ENCODE data around the gene ATP10D.
"Not testable (repeated sequence)": the region's sequence is repeated elsewhere in the genome, so short reads cannot be mapped to it uniquely, and the experiment has no call there.

The ATP10D gene

GRCh38 chr4:47485047-47485692 is at the start of gene ATP10D:
Gene ATP10D, plus strand, starts transcription at chr4:47485275. Its CDS starts 27,266 bp downstream, at chr4:47512541.
- DNase-seq = peak; percentile 37

- DNase-seq = no peak
Measured at GRCh38 chr4:47442980-47443379, 42.1 kb upstream of the ATP10D start.

DNA sequence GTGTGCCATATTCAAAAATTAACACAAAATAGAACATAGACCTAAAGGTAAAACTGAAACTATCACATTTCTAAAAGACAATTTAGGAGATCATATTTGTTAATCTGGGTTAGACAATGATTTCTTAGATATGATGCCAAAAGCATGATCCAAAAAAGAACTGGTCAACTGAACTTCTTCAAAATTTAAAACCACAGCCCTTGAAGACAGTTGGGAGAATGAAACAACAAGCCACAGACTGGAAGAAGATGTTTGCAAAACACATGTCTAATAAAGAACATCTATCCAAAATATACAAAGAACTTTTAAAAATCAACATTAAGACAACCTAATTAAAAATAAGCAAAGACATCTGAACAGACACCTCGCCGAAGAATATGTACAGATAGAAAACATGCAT is 41.0 kb upstream of the ATP10D start:
- DNase-seq = no peak

GRCh38 chr4:47451657-47452056 is 33.4 kb upstream of the ATP10D start:
- DNase-seq = no peak

GRCh38 chr4:47462799-47463234 is 22.3 kb upstream of the ATP10D start:
- DNase-seq = peak; percentile 33

DNA sequence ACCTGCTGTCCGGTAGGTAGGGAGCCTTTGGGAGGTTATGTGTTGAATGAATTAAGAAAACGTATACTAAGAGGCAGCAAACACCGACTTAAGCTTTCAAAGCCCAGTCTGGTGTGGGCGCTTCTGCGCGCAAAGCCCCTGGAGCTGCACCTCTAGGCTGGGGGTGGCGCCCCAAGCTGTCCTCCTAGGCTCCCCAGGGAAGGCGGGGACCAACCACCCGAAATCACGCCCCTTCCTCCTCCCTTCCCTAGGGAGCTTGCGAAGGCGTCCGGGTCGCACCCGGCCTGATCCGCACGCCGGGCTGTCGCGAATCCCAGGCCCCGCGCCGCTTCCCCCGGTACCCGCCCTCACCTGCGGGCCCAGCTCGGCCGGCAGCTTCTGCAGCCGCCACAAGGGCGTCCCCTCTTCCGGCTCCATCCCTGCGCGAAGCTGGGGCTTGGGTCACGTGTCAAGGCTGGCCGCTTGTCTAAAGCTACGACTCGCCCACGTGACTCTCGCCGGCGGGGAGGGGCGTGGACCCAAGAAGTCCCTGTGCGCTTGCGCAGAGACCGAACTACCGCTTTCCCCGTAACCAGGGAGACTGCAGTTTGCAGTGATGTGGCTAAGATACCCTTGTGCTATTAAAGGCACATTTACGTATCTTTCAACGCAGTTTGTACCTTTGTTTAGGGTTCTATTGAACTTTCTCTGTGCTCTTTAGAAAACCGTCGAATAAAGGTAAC is 21.7 kb upstream of the ATP10D start, which contains the start of gene COMMD8:
COMMD8 (minus strand) TSS at position 468 of the 722 bp plus-strand sequence; CDS start at position 417, 51 bp downstream.
- peak; percentile 63 for DNase-seq

GRCh38 chr4:47465004-47465403 is 20.1 kb upstream of the ATP10D start:
- DNase-seq = no peak

- DNase-seq = no peak
Measured at GRCh38 chr4:47466056-47466785, 18.9 kb upstream of the ATP10D start.

DNA sequence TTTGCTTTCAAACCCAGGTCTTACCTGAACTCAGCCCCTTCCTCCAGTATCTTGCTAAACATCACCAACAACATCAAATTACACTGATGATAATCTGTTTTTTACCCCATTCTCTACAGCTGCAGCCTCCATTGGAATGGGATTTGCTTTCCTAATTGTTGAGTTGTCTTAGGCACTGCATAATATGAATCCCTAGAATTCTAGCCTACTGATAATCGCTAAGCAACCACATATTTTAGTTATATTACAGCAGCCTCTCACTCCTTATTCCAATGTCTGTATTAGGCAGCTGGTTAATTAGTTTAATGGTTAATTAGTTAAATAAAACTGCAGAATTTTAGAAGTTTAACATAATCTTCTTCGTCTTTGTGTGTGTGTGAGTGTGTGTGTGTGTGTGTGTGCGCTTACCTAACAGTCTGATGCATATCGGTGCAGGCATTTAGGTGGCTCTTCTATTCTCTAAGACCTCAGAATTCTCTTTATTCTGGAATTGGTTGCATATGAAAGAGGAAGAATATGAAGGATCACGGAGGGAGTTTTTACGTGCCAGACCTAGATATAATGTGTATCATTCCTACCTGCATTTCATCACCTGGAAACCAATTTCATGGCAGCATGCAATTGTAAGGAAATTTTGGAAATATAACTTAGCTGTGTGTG is 16.2 kb upstream of the ATP10D start:
- no peak for DNase-seq

GRCh38 chr4:47469951-47470350 is 15.1 kb upstream of the ATP10D start:
- DNase-seq = no peak

- no peak for DNase-seq
Measured at GRCh38 chr4:47471064-47471463, 14.0 kb upstream of the ATP10D start.

DNA sequence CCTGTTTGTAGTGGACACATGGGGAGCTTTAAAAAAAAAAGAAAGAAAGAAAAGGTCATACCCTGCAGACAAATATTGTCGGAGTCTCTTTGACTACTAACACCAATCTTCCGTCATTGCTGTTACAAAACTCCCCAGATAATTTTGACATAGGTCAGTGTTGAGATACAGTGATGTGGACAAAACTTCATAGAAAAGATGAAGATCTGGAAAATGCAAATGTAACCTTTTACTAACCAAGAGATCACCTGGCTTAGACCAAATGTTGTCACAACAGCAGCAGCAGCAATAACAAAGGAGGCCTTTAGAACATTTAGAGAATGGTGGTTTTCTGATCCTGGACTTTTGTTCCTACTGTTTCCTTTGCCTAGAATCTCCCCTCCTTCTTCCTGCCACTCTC is 13.5 kb upstream of the ATP10D start:
- DNase-seq = no peak

DNA sequence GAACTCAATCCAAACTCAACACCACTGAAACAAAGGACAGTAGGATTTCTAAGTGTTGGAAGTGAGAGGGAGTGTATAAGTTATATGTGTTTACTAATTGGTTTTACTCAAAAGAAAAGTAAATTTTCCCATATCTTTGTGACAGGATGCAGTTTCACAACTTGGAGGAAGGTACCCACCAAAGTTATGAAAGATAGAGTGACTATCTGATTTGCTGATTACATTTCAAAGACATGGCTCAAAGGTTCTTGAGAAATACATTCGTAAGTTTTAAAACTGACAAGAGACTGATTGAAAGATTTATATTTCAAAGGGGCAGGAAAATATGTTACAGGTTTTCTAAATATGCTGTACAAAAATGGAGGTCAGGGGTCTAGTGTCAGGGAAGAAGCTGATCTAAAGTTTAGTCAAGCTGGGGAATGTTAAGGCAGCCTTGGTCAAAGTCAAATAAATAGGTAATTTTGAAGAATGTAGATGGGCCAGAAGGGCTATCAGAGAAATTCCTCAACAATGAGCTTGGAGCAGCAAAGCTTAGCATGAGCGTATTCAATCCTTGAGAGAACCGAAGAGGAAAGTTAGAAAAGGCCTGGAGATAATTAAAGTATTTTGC is 11.8 kb upstream of the ATP10D start:
- no peak for DNase-seq

GRCh38 chr4:47474799-47475198 is 10.3 kb upstream of the ATP10D start:
- DNase-seq = no peak

GRCh38 chr4:47475411-47475810 is 9.7 kb upstream of the ATP10D start:
- DNase-seq = no peak

GRCh38 chr4:47478804-47479203 is 6.3 kb upstream of the ATP10D start:
- DNase-seq = no peak

- DNase-seq = no peak
Measured at GRCh38 chr4:47482326-47482725, 2.7 kb upstream of the ATP10D start.

DNA sequence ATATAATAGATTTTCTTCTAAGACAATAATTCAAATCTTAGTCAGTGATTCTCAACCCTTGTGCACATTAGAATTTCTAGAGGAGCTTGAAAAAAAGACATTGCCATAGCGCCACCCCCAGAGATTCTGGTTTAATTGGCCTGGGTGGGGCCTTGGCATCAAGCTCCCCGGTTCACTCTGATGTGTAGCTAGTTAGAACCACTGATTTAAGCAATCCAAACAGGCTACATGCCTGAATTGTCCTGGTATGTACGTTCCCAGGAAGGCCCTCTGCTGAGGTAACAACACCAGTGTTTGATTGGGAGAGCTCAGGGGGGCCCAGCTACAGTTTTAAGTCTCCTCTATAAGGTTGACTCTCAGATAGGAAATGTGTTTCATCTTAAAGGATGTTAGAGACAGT is 1.3 kb upstream of the ATP10D start:
- DNase-seq = no peak

DNA sequence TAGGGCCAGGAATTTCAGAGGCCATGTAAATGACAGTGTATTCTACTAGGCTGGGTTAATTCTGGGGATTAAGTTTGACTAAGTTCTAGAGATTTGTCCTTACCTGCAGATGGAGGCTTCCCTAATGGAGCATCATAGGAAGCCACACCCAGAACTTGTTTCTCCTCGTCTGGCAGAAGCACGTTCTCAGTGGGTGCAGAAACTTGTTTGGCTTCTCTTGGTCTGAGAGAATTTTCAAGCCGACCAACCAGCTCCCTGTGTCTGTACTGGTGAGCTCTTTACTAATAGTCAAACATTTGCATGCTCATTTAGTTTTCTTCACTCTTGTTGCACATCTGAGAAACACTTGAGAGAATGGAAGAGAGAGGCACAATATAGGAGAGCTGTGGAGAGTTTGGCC is 907 bp upstream of the ATP10D start:
- no peak for DNase-seq

GRCh38 chr4:47485768-47486167 is 693 bp downstream of the ATP10D start:
- DNase-seq = no peak

GRCh38 chr4:47486231-47486673 is 1.2 kb downstream of the ATP10D start:
- no peak for DNase-seq

DNA sequence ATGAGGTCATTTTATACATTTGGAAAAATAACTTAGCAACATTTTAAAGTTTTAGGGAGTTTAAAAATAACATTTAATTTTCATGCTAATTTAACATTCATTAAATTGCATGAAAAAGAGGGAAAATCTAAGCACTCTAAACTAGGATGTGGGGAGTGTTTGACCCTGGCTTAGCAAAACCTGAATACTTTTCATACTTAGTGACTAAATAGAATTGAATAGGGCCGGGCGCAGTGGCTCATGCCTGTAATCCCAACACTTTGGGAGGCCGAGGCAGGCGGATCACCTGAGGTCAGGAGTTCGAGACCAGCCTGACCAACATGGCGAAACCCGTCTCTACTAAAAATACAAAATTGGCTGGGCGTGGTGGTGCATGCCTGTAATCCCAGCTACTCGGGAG is 1.7 kb downstream of the ATP10D start:
- DNase-seq = not testable (repeated sequence)

DNA sequence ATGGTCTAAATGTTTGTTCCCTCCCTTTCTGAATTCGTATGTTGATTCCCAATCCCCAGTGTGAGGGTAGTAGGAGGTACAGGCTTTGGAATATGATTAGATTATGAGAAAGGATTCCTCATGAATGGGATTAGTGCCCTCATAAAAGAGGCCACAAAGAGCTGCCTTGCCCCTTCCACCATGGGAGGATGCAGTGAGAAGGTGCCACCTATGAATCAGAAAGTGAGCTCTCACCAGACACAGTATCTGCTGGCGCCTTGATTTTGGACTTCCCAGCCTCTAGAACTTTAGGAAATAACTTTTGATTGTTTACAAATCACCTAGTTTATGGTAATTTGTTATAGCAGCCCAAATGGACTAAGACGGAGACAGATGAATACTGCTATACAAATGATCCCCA is 3.6 kb downstream of the ATP10D start:
- no peak for DNase-seq
